ENCODE data around the gene SSBP4. TPM values are rescaled to one million over a fixed set of nuclear protein-coding genes. Genes with fewer than 3 reads are reported as not detected.

Gene SSBP4
- total RNA-seq, 4 donors from 2014 or later, result 18.1 to 30.5 (median 27.4) TPM

GRCh38 chr19:18450931-18451836 lies 32.0 kb downstream of the SSBP4 start:
- DNase-seq (ENCODE audit: low spot score in 2 of 2), result peak; percentile 91 to 95
- TF ChIP-seq POLR2A (IDR thresholded peaks at IDR 0.05) (no peak), CTCF (IDR thresholded peaks at IDR 0.05) (peak; percentile 89 to 99)
- 42% methylated on average over 9 of the region's 26 CpGs for WGBS
- Histone ChIP-seq H3K36me3 (peaks cover 69% of the 10 kb centered on the region), H3K4me3 (no peak overlapping the region), H3K4me1 (peaks cover 4% of the 10 kb centered on the region), H3K27me3 (no peaks in the 10 kb centered on the region), H3K9me3 (no peaks in the 10 kb centered on the region), H3K27ac (no peak overlapping the region)

- no peaks in the 10 kb centered on the region for H3K9me3 ChIP-seq
- peaks cover 11% of the 10 kb centered on the region for H3K4me1 ChIP-seq
- 85% methylated on average over 3 of the region's 3 CpGs for WGBS
- H3K27ac ChIP-seq, result no peak overlapping the region
- peaks cover 69% of the 10 kb centered on the region for H3K36me3 ChIP-seq
- no peak overlapping the region for H3K4me3 ChIP-seq
- DNase-seq (ENCODE audit: low spot score in 2 of 2), result no peak
- H3K27me3 ChIP-seq, result no peaks in the 10 kb centered on the region
- no peak for TF ChIP-seq POLR2AphosphoS5 (IDR thresholded peaks at IDR 0.05)
- no peak for TF ChIP-seq EP300 (IDR thresholded peaks at IDR 0.05)
- TF ChIP-seq POLR2A (IDR thresholded peaks at IDR 0.05), result no peak
Observed at GRCh38 chr19:18452386-18452785, 33.2 kb downstream of the SSBP4 start.

GRCh38 chr19:18453269-18454024 lies 34.2 kb downstream of the SSBP4 start:
- Histone ChIP-seq H3K36me3 (peaks cover 74% of the 10 kb centered on the region), H3K4me1 (peaks cover 17% of the 10 kb centered on the region), H3K9me3 (no peaks in the 10 kb centered on the region), H3K27ac (no peak overlapping the region), H3K4me3 (no peak overlapping the region), H3K27me3 (no peaks in the 10 kb centered on the region)
- WGBS, result 68% methylated on average over 10 of the region's 10 CpGs
- DNase-seq (ENCODE audit: low spot score in 2 of 2), result no peak
- TF ChIP-seq POLR2AphosphoS5 (IDR thresholded peaks at IDR 0.05) (no peak), EP300 (IDR thresholded peaks at IDR 0.05) (no peak), CTCF (IDR thresholded peaks at IDR 0.05) (no peak), POLR2A (IDR thresholded peaks at IDR 0.05) (no peak)

- peaks cover 70% of the 10 kb centered on the region for H3K36me3 ChIP-seq
- DNase-seq (ENCODE audit: low spot score in 2 of 2), result no peak
Observed at GRCh38 chr19:18456279-18456678, 37.1 kb downstream of the SSBP4 start.

GRCh38 chr19:18456974-18457373 lies 37.8 kb downstream of the SSBP4 start:
- 48% methylated on average over 3 of the region's 9 CpGs for WGBS
- Histone ChIP-seq H3K27ac (no peak overlapping the region), H3K4me3 (no peak overlapping the region), H3K9me3 (no peaks in the 10 kb centered on the region), H3K36me3 (peaks cover 70% of the 10 kb centered on the region), H3K27me3 (no peaks in the 10 kb centered on the region), H3K4me1 (peaks cover 37% of the 10 kb centered on the region)
- TF ChIP-seq POLR2A (IDR thresholded peaks at IDR 0.05) (no peak), CTCF (IDR thresholded peaks at IDR 0.05) (no peak), EP300 (IDR thresholded peaks at IDR 0.05) (no peak), POLR2AphosphoS5 (IDR thresholded peaks at IDR 0.05) (no peak)
- no peak for DNase-seq (ENCODE audit: low spot score in 2 of 2)

More at GRCh38 chr19:18456279-18456678, 37.1 kb downstream of the SSBP4 start:
- peaks cover 31% of the 10 kb centered on the region for H3K4me1 ChIP-seq
- H3K9me3 ChIP-seq, result no peaks in the 10 kb centered on the region
- H3K27me3 ChIP-seq, result no peaks in the 10 kb centered on the region
- 90% methylated on average over 2 of the region's 4 CpGs for WGBS
- no peak overlapping the region for H3K4me3 ChIP-seq
- H3K27ac ChIP-seq, result no peak overlapping the region
- TF ChIP-seq POLR2A (IDR thresholded peaks at IDR 0.05), result no peak
- no peak for TF ChIP-seq EP300 (IDR thresholded peaks at IDR 0.05)
- TF ChIP-seq CTCF (IDR thresholded peaks at IDR 0.05), result no peak
- TF ChIP-seq POLR2AphosphoS5 (IDR thresholded peaks at IDR 0.05), result no peak

Data from suprapubic skin (tissue), 4 donors.